H9 (cell line): ENCODE measurements around the gene TP53. TPM values are rescaled to one million over a fixed set of nuclear protein-coding genes. Genes with fewer than 3 reads are reported as not detected.

Experiments used
- DNase-seq: peaks from one replicate; pipeline ENCODE4 v3.0.0-alpha.2; 2017
- H2AFZ ChIP-seq: one replicate; pipeline ENCODE4 v1.6.1; 2013; ENCODE audit warnings: mild to moderate bottlenecking, low read length, control low read depth, moderate library complexity
- H2AK5ac ChIP-seq: 2 replicates; pipeline ENCODE4 v1.6.1; 2013; ENCODE audit warnings: low read length, control low read depth, mixed read lengths; ENCODE audit not compliant: insufficient read length
- H2BK120ac ChIP-seq: one replicate; pipeline ENCODE4 v1.6.1; 2013; ENCODE audit warnings: low read depth, mild to moderate bottlenecking, low read length, control low read depth, inconsistent platforms; ENCODE audit not compliant: poor library complexity, severe bottlenecking
- H2BK12ac ChIP-seq: 2 replicates; pipeline ENCODE4 v1.6.1; 2013; ENCODE audit warnings: low read length, control low read depth, mixed read lengths, low read depth; ENCODE audit not compliant: insufficient read length
- H2BK15ac ChIP-seq: 2 replicates; pipeline ENCODE4 v1.6.1; 2013; ENCODE audit warnings: low read depth, low read length, control low read depth
- H2BK20ac ChIP-seq: one replicate; pipeline ENCODE4 v1.6.1; 2013; ENCODE audit warnings: low read depth, mild to moderate bottlenecking, low read length, control low read depth, inconsistent platforms; ENCODE audit not compliant: poor library complexity, severe bottlenecking
- H2BK5ac ChIP-seq: 2 replicates; pipeline ENCODE4 v1.6.1; 2013; ENCODE audit warnings: low read length, control low read depth, mixed read lengths; ENCODE audit not compliant: insufficient read length
- H3K14ac ChIP-seq: 2 replicates; pipeline ENCODE4 v1.6.1; 2013; ENCODE audit warnings: low read length, control low read depth; ENCODE audit not compliant: insufficient read depth
- H3K18ac ChIP-seq: 2 replicates; pipeline ENCODE4 v1.6.1; 2013; ENCODE audit warnings: low read depth, mild to moderate bottlenecking, mixed read lengths, low read length, control low read depth; ENCODE audit not compliant: insufficient read length
- H3K23ac ChIP-seq: 2 replicates; pipeline ENCODE4 v1.6.1; 2013; ENCODE audit warnings: low read length, control low read depth, mixed read lengths, low read depth; ENCODE audit not compliant: insufficient read length
- H3K23me2 ChIP-seq: 2 replicates; pipeline ENCODE4 v1.6.1; 2013; ENCODE audit warnings: low read depth, mild to moderate bottlenecking, mixed read lengths, low read length, control low read depth; ENCODE audit not compliant: insufficient read length, poor library complexity, severe bottlenecking
- H3K27ac ChIP-seq: 2 replicates; pipeline ENCODE4 v1.5.1; 2013; ENCODE audit warnings: low read length, control low read depth, mixed read lengths, low read depth; ENCODE audit not compliant: insufficient read length
- H3K27me3 ChIP-seq: 2 replicates; pipeline ENCODE4 v1.6.1; 2013; ENCODE audit warnings: low read length, control low read depth, inconsistent platforms; ENCODE audit not compliant: insufficient read depth
- H3K4ac ChIP-seq: 2 replicates; pipeline ENCODE4 v1.6.1; 2013; ENCODE audit warnings: low read depth, mild to moderate bottlenecking, control low read depth, inconsistent platforms, low read length, moderate library complexity
- H3K4me1 ChIP-seq: 2 replicates; pipeline ENCODE4 v1.6.1; 2013; ENCODE audit warnings: low read length, control low read depth, inconsistent platforms; ENCODE audit not compliant: insufficient read depth
- H3K4me2 ChIP-seq: 2 replicates; pipeline ENCODE4 v1.6.1; 2013; ENCODE audit warnings: low read length, control low read depth, mixed read lengths; ENCODE audit not compliant: insufficient read length, insufficient read depth
- H3K56ac ChIP-seq: 2 replicates; pipeline ENCODE4 v1.6.1; 2013; ENCODE audit warnings: low read depth, mild to moderate bottlenecking, mixed read lengths, low read length, control low read depth; ENCODE audit not compliant: insufficient read length
- H3K79me1 ChIP-seq: 2 replicates; pipeline ENCODE4 v1.6.1; 2013; ENCODE audit warnings: low read depth, mild to moderate bottlenecking, moderate library complexity, low read length, control low read depth, inconsistent platforms; ENCODE audit not compliant: insufficient read depth, poor library complexity, severe bottlenecking
- H3K79me2 ChIP-seq: 2 replicates; pipeline ENCODE4 v1.6.1; 2013; ENCODE audit warnings: low read length, control low read depth, inconsistent platforms; ENCODE audit not compliant: insufficient read depth
- H3K9ac ChIP-seq: 2 replicates; pipeline ENCODE4 v1.6.1; 2013; ENCODE audit warnings: low read length, control low read depth, mixed read lengths; ENCODE audit not compliant: insufficient read length; ENCODE audit errors: extremely low read depth
- H3K9me3 ChIP-seq: one replicate; pipeline ENCODE4 v1.6.1; 2013; ENCODE audit warnings: low read depth, low read length, inconsistent platforms; ENCODE audit not compliant: control insufficient read depth
- H3T11ph ChIP-seq: one replicate; pipeline ENCODE4 v1.6.1; 2013; ENCODE audit warnings: mild to moderate bottlenecking, low read length, control low read depth, inconsistent platforms
- H4K20me1 ChIP-seq: one replicate; pipeline ENCODE4 v1.6.1; 2013; ENCODE audit not compliant: control insufficient read depth, insufficient read length, insufficient read depth
- H4K5ac ChIP-seq: 2 replicates; pipeline ENCODE4 v1.6.1; 2013; ENCODE audit warnings: low read depth, mild to moderate bottlenecking, mixed read lengths, low read length, control low read depth; ENCODE audit not compliant: insufficient read length
- H4K8ac ChIP-seq: replicated peaks from 2 replicates; pipeline ENCODE4 v1.6.1; 2013; ENCODE audit warnings: low read length, control low read depth, mixed read lengths, low read depth; ENCODE audit not compliant: insufficient read length
- H4K91ac ChIP-seq: 2 replicates; pipeline ENCODE4 v1.6.1; 2013; ENCODE audit warnings: low read depth, mild to moderate bottlenecking, moderate library complexity, mixed read lengths, low read length, control low read depth; ENCODE audit not compliant: insufficient read length
- H3K27ac Mint-ChIP-seq, 3 experiments: 2 replicates in 2 of 3; 3 replicates in 1 of 3; pipeline ENCODE4 v1.8.0; 2020 to 2021; ENCODE audit warnings: mixed read lengths in 3 of 3, mild to moderate bottlenecking in 1 of 3, moderate library complexity in 1 of 3
- H3K27me3 Mint-ChIP-seq: 2 replicates; pipeline ENCODE4 v1.8.0; 2021; ENCODE audit warnings: low read depth, mild to moderate bottlenecking, moderate library complexity, mixed read lengths
- H3K36me3 Mint-ChIP-seq, 3 experiments: 2 replicates in 2 of 3; 3 replicates in 1 of 3; pipeline ENCODE4 v1.8.0; 2020 to 2021; ENCODE audit warnings: low read depth in 3 of 3, mixed read lengths in 3 of 3; ENCODE audit not compliant: insufficient read depth in 1 of 3
- H3K4me1 Mint-ChIP-seq, 2 experiments: 2 replicates each; pipeline ENCODE4 v1.8.0; 2020; ENCODE audit warnings: mixed read lengths in 2 of 2
- H3K4me3 Mint-ChIP-seq, 2 experiments: 2 replicates in 1 of 2; 3 replicates in 1 of 2; pipeline ENCODE4 v1.8.0; 2020 to 2021; ENCODE audit warnings: mild to moderate bottlenecking in 2 of 2, mixed read lengths in 2 of 2, moderate library complexity in 1 of 2
- H3K9me3 Mint-ChIP-seq, 2 experiments: 2 replicates in 1 of 2; 3 replicates in 1 of 2; pipeline ENCODE4 v1.8.0; 2020; ENCODE audit warnings: mild to moderate bottlenecking in 2 of 2, mixed read lengths in 2 of 2, moderate library complexity in 1 of 2
- WGBS: extraction: QIAGEN DNeasy Blood & Tissue Kit; methylation state at CpG from one replicate; pipeline ENCODE4 v1.1.7; 2013; ENCODE audit warnings: missing lambda C conversion rate, low lambda C conversion rate, mixed read lengths; ENCODE audit not compliant: insufficient read length; ENCODE audit errors: extremely low coverage; 5-methylcytosine and 5-hydroxymethylcytosine counted together
- total RNA-seq: library from RNA; stranded (reverse); gene quantifications from 2 replicates; pipeline ENCODE4 v1.2.1, GENCODE V29; 2021
- TF ChIP-seq, protein P1 (sequence below): fragments of 200-600 bp; sonication (generic); conservative IDR thresholded peaks from 3 replicates; pipeline ENCODE4 v1.8.0; 2021; ENCODE audit warnings: antibody characterized with exemption, mild to moderate bottlenecking

TP53 gene
- total RNA-seq, 1 experiment from 2014 or later, result 163 TPM

GRCh38 chr17:7623661-7624060 lies 63.6 kb downstream of the TP53 start:
- Histone ChIP-seq H2BK120ac (no peak overlapping the region), H2BK15ac (no peak overlapping the region), H3K79me1 (no peaks in the 10 kb centered on the region), H3K9ac (no peak overlapping the region), H3K4me1 (no peaks in the 10 kb centered on the region), H2AFZ (no peak overlapping the region), H3K23ac (no peak overlapping the region), H3K79me2 (no peaks in the 10 kb centered on the region), H2BK5ac (no peak overlapping the region), H3K14ac (no peak overlapping the region), H4K20me1 (no peaks in the 10 kb centered on the region), H3T11ph (no peak overlapping the region), H3K23me2 (peaks cover 8% of the 10 kb centered on the region), H4K8ac (no peak overlapping the region), H3K18ac (no peak overlapping the region), H3K4me2 (no peak overlapping the region), H3K56ac (no peak overlapping the region), H3K9me3 (no peaks in the 10 kb centered on the region), H3K27ac (no peak overlapping the region), H2AK5ac (no peak overlapping the region), H4K91ac (no peak overlapping the region), H3K4ac (no peak overlapping the region), H2BK20ac (no peak overlapping the region), H3K27me3 (no peaks in the 10 kb centered on the region), H4K5ac (no peak overlapping the region), H2BK12ac (no peak overlapping the region)
- peaks cover 8 to 10% of the 10 kb centered on the region in 2 experiments for H3K4me1 Mint-ChIP-seq
- no peaks in the 10 kb centered on the region for H3K27me3 Mint-ChIP-seq
- H3K36me3 Mint-ChIP-seq, result peaks cover 4 to 19% (median 15%) of the 10 kb centered on the region in 3 experiments
- H3K4me3 Mint-ChIP-seq, result no peak overlapping the region
- H3K27ac Mint-ChIP-seq, result peak overlapping the region in 2 of 3 experiments; percentile 55 to 87; a peak in 2 of 7 replicates
- WGBS, result no CpG with 5 or more reads among the region's 5 CpGs
- TF ChIP-seq, protein P1, sequence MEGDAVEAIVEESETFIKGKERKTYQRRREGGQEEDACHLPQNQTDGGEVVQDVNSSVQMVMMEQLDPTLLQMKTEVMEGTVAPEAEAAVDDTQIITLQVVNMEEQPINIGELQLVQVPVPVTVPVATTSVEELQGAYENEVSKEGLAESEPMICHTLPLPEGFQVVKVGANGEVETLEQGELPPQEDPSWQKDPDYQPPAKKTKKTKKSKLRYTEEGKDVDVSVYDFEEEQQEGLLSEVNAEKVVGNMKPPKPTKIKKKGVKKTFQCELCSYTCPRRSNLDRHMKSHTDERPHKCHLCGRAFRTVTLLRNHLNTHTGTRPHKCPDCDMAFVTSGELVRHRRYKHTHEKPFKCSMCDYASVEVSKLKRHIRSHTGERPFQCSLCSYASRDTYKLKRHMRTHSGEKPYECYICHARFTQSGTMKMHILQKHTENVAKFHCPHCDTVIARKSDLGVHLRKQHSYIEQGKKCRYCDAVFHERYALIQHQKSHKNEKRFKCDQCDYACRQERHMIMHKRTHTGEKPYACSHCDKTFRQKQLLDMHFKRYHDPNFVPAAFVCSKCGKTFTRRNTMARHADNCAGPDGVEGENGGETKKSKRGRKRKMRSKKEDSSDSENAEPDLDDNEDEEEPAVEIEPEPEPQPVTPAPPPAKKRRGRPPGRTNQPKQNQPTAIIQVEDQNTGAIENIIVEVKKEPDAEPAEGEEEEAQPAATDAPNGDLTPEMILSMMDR, result no peak
- no peaks in the 10 kb centered on the region for H3K9me3 Mint-ChIP-seq
- no peak for DNase-seq
